ENCODE measurements around the gene RPL26.
"Not testable (repeated sequence)": the region's sequence is repeated elsewhere in the genome, so short reads cannot be mapped to it uniquely, and the experiment has no call there.

RPL26 gene

DNA sequence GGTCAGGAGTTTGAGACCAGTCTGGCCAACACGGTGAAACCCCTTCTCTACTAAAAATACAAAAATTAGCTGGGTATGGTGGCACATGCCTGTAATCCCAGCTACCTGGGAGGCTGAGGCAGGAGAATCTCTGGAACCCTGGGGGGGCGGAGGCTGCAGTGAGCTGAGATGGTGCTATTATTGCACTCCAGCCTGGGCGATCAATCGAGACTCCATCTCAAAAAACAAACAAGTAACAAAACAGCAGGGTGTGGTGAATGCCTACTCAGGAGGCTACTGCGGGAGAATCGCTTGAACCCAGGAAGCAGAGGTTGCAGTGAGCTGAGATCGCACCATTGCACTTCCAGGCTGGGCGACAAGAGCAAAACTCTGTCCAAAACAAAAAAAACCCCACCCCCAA, 4.9 kb downstream of the RPL26 start:
- peaks cover 55% of the 10 kb centered on the region for H3K36me3 ChIP-seq (ENCODE audit: control insufficient read depth, insufficient read depth, low read length)
- not testable (repeated sequence) for H3K4me3 ChIP-seq (ENCODE audit: low read depth, low read length); H3K9me3 ChIP-seq (ENCODE audit: control insufficient read depth, insufficient read depth, low read length); H3K27me3 ChIP-seq (ENCODE audit: control insufficient read depth, insufficient read depth, low read length); H3K4me1 ChIP-seq (ENCODE audit: control insufficient read depth, insufficient read depth, low read length); H3K9ac ChIP-seq (ENCODE audit: low read depth, low read length)
- H3K27ac ChIP-seq (ENCODE audit: low read depth, low read length) = peak overlapping the region; percentile 42

DNA sequence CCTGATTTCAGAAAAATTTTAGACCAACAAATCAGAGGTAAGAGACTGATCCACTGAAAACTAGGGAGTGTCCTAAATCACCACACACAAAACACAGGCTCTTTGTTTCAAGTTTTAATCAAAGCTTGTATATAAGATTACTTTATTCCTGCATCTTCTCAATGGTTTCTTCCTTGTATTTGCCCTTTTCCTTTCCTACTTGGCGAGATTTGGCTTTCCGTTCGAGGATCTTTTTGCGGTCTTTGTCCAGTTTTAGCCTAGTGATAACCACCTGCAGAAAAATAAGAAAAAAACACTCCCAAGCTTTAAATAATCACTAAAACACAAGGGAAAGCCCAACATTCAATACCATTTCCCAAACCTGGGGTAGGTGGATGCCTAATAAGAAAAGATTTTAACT, 5.6 kb downstream of the RPL26 start:
- Histone ChIP-seq H3K27me3 (ENCODE audit: control insufficient read depth, insufficient read depth, low read length) (no peaks in the 10 kb centered on the region), H3K36me3 (ENCODE audit: control insufficient read depth, insufficient read depth, low read length) (peaks cover 55% of the 10 kb centered on the region), H3K9me3 (ENCODE audit: control insufficient read depth, insufficient read depth, low read length) (no peaks in the 10 kb centered on the region), H3K9ac (ENCODE audit: low read depth, low read length) (no peak overlapping the region), H3K4me1 (ENCODE audit: control insufficient read depth, insufficient read depth, low read length) (peaks cover 2% of the 10 kb centered on the region; the same call in 1 of the 2 replicates), H3K4me3 (ENCODE audit: low read depth, low read length) (no peak overlapping the region), H3K27ac (ENCODE audit: low read depth, low read length) (peak overlapping the region; percentile 88)

DNA sequence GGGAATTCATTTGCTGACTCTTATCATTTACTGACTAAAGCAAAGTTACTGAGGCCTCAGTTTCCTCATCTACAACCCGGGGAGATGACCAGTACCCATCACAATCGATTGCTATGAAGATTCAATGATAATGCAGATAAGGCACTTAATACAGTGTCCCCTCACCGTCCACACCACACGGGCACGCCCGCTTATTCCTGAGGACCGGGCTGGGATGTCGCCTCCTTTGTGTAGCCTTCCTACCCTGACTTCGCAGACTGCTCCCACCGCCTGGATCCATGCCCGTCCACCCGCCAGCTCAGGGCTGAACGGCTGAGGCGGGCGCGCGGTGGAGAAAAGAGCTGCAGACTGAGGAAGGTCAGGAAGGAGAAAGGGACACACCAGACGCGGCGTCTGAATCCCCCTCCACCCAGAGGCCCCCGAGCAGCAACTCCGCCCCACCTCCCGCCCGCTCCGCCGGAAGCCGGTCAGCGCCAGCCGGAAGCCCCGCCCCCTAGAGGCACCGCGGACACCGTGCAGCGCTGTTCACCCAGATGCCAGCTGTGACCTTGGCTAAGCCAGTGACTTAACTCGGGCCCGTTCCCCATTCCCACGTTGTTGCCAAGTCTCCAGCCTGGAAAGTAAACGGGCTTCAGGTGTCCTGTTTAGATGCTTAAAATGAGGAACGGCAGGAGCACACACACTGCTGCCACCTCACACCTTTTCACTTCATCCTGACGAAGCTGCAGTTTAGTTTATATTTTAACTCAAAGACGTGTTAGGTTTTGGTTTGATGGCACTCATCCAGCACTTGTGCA, 6.5 kb downstream of the RPL26 start, which contains the start of gene KRABD2:
Gene KRABD2 (minus strand): TSS at position 434 of the 797 bp plus-strand sequence.
- Histone ChIP-seq H3K4me1 (ENCODE audit: control insufficient read depth, insufficient read depth, low read length) (peaks cover 2% of the 10 kb centered on the region; the same call in 1 of the 2 replicates), H3K4me3 (ENCODE audit: low read depth, low read length) (peak within 1 kb of the TSS; percentile 78), H3K9ac (ENCODE audit: low read depth, low read length) (peak within 1 kb of the TSS; percentile 90), H3K9me3 (ENCODE audit: control insufficient read depth, insufficient read depth, low read length) (no peaks in the 10 kb centered on the region), H3K27me3 (ENCODE audit: control insufficient read depth, insufficient read depth, low read length) (no peaks in the 10 kb centered on the region), H3K27ac (ENCODE audit: low read depth, low read length) (peak within 1 kb of the TSS; percentile 88), H3K36me3 (ENCODE audit: control insufficient read depth, insufficient read depth, low read length) (peaks cover 53% of the 10 kb centered on the region)

DNA sequence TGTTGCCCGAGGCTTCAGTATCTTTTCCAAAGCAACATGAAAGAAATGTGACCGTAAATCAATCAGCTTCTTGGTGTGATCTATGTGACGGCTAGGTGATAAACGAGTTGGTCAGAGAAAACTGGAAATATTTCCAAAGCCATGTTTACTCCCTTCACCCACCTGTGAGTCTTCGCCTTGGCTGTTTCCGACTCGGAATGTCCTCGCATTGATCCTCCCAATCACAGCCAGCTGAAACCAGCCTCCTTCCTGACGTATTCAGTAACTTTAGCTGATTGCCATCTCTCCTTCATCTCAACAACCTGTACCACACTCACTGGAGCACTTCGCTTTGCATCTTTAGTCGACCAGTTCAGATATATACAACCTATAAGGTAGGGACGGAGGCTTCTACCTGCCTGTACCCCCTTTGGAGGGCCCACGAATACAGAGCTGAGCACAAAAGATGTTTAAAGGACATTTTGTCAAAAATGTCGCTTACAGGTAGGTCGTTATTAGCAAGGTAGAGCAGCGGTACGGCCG, 7.2 kb downstream of the RPL26 start:
- Histone ChIP-seq H3K9me3 (ENCODE audit: control insufficient read depth, insufficient read depth, low read length) (no peaks in the 10 kb centered on the region), H3K27ac (ENCODE audit: low read depth, low read length) (peak overlapping the region; percentile 88), H3K9ac (ENCODE audit: low read depth, low read length) (peak overlapping the region; percentile 90), H3K27me3 (ENCODE audit: control insufficient read depth, insufficient read depth, low read length) (no peaks in the 10 kb centered on the region), H3K36me3 (ENCODE audit: control insufficient read depth, insufficient read depth, low read length) (peaks cover 51% of the 10 kb centered on the region), H3K4me3 (ENCODE audit: low read depth, low read length) (peak overlapping the region; percentile 78), H3K4me1 (ENCODE audit: control insufficient read depth, insufficient read depth, low read length) (peaks cover 2% of the 10 kb centered on the region; the same call in 1 of the 2 replicates)

DNA sequence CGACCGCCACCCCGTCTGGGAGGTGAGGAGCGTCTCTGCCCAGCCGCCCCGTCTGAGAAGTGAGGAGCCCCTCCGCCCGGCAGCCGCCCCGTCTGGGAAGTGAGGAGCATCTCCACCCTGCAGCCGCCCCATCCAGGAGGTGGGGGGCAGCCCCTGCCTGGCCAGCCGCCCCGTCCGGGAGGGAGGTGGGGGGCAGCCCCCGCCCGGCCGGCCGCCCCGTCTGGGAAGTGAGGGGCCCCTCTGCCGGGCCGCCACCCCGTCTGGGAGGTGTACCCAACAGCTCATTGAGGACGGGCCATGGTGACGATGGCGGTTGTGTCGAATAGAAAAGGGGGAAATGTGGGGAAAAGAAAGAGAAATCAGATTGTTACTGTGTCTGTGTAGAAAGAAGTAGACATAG, 9.1 kb downstream of the RPL26 start:
- H3K27ac ChIP-seq (ENCODE audit: low read depth, low read length); H3K27me3 ChIP-seq (ENCODE audit: control insufficient read depth, insufficient read depth, low read length); H3K9ac ChIP-seq (ENCODE audit: low read depth, low read length); H3K4me3 ChIP-seq (ENCODE audit: low read depth, low read length); H3K9me3 ChIP-seq (ENCODE audit: control insufficient read depth, insufficient read depth, low read length); H3K4me1 ChIP-seq (ENCODE audit: control insufficient read depth, insufficient read depth, low read length): not testable (repeated sequence)
- H3K36me3 ChIP-seq (ENCODE audit: control insufficient read depth, insufficient read depth, low read length) = peaks cover 45% of the 10 kb centered on the region

DNA sequence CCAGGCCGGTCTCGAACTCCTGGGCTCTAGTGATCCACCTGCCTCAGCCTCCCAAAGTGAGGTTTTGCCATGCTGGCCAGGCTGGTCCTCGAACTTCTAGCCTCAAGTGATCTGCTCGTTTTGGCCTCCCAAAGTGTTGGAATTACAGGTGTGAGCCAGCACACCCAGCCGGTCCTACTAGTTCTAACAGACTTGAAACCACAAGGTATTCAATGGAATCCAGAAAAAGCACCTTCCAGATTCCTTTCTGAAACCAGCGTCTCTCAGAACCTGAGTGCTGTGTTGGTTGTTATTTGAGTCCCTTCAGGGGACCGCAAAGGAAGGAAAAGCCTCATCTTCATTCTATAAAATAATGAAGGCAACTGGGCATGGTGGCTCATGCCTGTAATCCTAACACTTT, 10.6 kb downstream of the RPL26 start:
- Histone ChIP-seq H3K27ac (ENCODE audit: low read depth, low read length) (no peak overlapping the region), H3K4me1 (ENCODE audit: control insufficient read depth, insufficient read depth, low read length) (0 out of 2 replicates have a peak, but pooled peaks cover 2% of the 10 kb centered on the region), H3K9ac (ENCODE audit: low read depth, low read length) (no peak overlapping the region), H3K4me3 (ENCODE audit: low read depth, low read length) (no peak overlapping the region), H3K9me3 (ENCODE audit: control insufficient read depth, insufficient read depth, low read length) (no peaks in the 10 kb centered on the region), H3K27me3 (ENCODE audit: control insufficient read depth, insufficient read depth, low read length) (no peaks in the 10 kb centered on the region), H3K36me3 (ENCODE audit: control insufficient read depth, insufficient read depth, low read length) (peaks cover 38% of the 10 kb centered on the region)

DNA sequence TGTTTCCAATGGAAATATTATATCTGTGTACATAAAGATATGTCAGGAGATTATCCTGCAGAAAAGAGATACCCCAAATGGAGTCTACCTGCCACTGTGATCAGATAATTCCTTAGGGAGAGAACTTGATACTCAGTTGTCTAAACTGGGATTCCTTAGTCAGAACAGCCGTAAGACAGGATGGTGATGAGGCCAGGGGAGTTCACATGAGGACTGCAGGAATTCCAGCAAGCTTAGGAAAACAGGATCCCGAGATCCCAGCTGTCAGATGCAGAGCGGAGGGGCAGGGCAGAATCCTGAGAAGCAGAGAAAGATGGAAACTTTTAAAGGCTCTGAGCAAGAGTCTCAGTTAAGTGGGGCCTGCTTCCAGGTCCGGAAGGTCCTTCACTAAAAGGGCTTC, 11.2 kb downstream of the RPL26 start:
- 0 out of 2 replicates have a peak, but pooled peaks cover under 1% of the 10 kb centered on the region for H3K4me1 ChIP-seq (ENCODE audit: control insufficient read depth, insufficient read depth, low read length)
- no peak overlapping the region for H3K27ac ChIP-seq (ENCODE audit: low read depth, low read length)
- H3K27me3 ChIP-seq (ENCODE audit: control insufficient read depth, insufficient read depth, low read length) = no peaks in the 10 kb centered on the region
- no peaks in the 10 kb centered on the region for H3K9me3 ChIP-seq (ENCODE audit: control insufficient read depth, insufficient read depth, low read length)
- H3K36me3 ChIP-seq (ENCODE audit: control insufficient read depth, insufficient read depth, low read length) = peaks cover 32% of the 10 kb centered on the region
- no peak overlapping the region for H3K9ac ChIP-seq (ENCODE audit: low read depth, low read length)
- H3K4me3 ChIP-seq (ENCODE audit: low read depth, low read length) = no peak overlapping the region

DNA sequence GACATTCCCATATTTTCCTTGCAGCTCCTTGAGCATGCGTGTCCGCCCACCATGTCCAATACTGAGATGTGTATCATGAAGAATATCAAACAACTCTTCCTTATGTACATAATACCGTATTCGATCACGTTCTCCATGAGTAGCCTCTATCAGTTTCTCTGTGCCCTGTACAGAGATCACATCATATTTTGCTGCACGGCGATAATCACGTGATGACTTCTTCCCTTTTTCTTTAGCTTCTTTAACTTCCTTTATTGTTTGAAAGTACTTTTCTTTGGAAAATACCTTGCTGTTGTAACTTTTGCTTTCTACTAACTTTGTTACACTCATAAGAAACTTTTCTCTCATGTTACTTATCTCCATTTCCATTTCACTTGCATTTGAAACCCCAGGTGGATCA, 13.0 kb downstream of the RPL26 start:
- Histone ChIP-seq H3K4me3 (ENCODE audit: low read depth, low read length) (no peak overlapping the region), H3K27me3 (ENCODE audit: control insufficient read depth, insufficient read depth, low read length) (no peaks in the 10 kb centered on the region), H3K36me3 (ENCODE audit: control insufficient read depth, insufficient read depth, low read length) (peaks cover 31% of the 10 kb centered on the region), H3K9ac (ENCODE audit: low read depth, low read length) (no peak overlapping the region), H3K4me1 (ENCODE audit: control insufficient read depth, insufficient read depth, low read length) (no peaks in the 10 kb centered on the region), H3K9me3 (ENCODE audit: control insufficient read depth, insufficient read depth, low read length) (no peaks in the 10 kb centered on the region), H3K27ac (ENCODE audit: low read depth, low read length) (no peak overlapping the region)

DNA sequence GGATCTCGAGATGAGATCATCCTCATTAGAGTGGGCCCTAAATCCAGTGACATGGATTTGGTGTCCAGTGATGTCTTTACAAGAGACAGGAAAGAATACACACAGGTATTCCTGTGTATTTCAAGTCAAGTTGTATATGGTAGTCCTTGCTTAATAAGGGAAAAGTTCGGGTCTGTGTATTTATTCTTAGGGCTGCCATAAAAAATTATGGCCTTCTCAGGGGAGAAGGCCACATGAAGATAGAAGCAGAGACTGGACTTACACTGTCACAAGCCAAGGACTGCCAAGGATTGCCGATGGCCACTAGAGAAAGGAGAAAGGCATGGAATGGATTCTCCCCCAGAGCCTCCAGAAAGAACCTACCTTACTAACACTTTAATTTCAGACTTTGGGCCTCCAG, 14.8 kb downstream of the RPL26 start:
- no peaks in the 10 kb centered on the region for H3K27me3 ChIP-seq (ENCODE audit: control insufficient read depth, insufficient read depth, low read length)
- peaks cover 31% of the 10 kb centered on the region for H3K36me3 ChIP-seq (ENCODE audit: control insufficient read depth, insufficient read depth, low read length)
- H3K9ac ChIP-seq (ENCODE audit: low read depth, low read length) = no peak overlapping the region
- no peaks in the 10 kb centered on the region for H3K9me3 ChIP-seq (ENCODE audit: control insufficient read depth, insufficient read depth, low read length)
- no peak overlapping the region for H3K4me3 ChIP-seq (ENCODE audit: low read depth, low read length)
- no peak overlapping the region for H3K27ac ChIP-seq (ENCODE audit: low read depth, low read length)
- no peaks in the 10 kb centered on the region for H3K4me1 ChIP-seq (ENCODE audit: control insufficient read depth, insufficient read depth, low read length)

DNA sequence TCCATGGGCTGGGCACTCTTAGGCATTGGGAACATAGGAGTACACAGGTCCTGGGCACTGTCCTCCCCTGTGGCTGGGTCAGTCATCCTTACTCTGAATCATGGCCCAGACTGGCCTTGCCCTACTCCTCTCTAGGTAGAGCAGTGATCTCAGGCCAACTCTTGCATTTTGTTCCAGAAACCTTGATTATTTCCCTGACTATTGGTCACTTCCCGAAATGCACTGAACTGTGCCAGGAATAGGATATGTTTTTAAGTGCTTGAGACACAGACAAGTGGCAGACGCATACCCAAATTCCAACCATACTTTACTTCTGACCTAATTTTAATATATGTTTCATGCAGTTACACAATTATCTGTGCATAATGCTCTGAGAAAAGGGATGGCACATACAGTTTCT, 16.8 kb downstream of the RPL26 start:
- no peaks in the 10 kb centered on the region for H3K9me3 ChIP-seq (ENCODE audit: control insufficient read depth, insufficient read depth, low read length)
- no peak overlapping the region for H3K9ac ChIP-seq (ENCODE audit: low read depth, low read length)
- H3K4me1 ChIP-seq (ENCODE audit: control insufficient read depth, insufficient read depth, low read length) = no peaks in the 10 kb centered on the region
- peaks cover 23% of the 10 kb centered on the region for H3K36me3 ChIP-seq (ENCODE audit: control insufficient read depth, insufficient read depth, low read length)
- H3K27me3 ChIP-seq (ENCODE audit: control insufficient read depth, insufficient read depth, low read length) = no peaks in the 10 kb centered on the region
- H3K27ac ChIP-seq (ENCODE audit: low read depth, low read length) = no peak overlapping the region
- H3K4me3 ChIP-seq (ENCODE audit: low read depth, low read length) = no peak overlapping the region

DNA sequence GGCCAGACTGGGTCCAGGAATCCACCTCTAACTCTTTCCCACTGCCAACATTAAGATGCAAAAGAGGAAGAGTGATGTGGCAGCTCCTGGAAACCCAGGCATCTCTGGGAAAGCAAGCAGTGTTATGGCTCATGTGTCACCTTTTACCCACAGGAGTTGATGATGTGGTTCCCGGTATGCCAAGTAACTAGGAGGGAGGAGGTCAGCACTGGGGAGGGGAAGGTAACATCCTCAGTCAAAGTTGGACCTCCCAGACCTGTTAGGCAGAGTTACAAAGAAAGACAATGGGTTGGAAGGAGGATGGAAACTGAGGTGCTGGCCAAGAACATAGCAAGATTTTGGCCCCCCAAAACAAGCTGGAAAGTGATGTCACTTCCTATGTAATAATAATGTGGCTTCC, 17.9 kb downstream of the RPL26 start:
- peaks cover 20% of the 10 kb centered on the region for H3K36me3 ChIP-seq (ENCODE audit: control insufficient read depth, insufficient read depth, low read length)
- H3K9me3 ChIP-seq (ENCODE audit: control insufficient read depth, insufficient read depth, low read length) = no peaks in the 10 kb centered on the region
- H3K4me3 ChIP-seq (ENCODE audit: low read depth, low read length) = no peak overlapping the region
- no peak overlapping the region for H3K9ac ChIP-seq (ENCODE audit: low read depth, low read length)
- peaks cover 10% of the 10 kb centered on the region; the same call in 1 of the 2 replicates for H3K4me1 ChIP-seq (ENCODE audit: control insufficient read depth, insufficient read depth, low read length)
- H3K27me3 ChIP-seq (ENCODE audit: control insufficient read depth, insufficient read depth, low read length) = no peaks in the 10 kb centered on the region
- H3K27ac ChIP-seq (ENCODE audit: low read depth, low read length) = no peak overlapping the region

Measured in HUES48 (cell line).